Measurements from ENCODE around the gene ZDHHC6.

Gene ZDHHC6

GRCh38 chr10:112424651-112425050 lies 22.1 kb downstream of the ZDHHC6 start:
- no peaks in the 10 kb centered on the region for H3K9me2 ChIP-seq (replicated peaks; ENCODE audit: low read depth, low read length)
- no peak overlapping the region for H3K4me2 ChIP-seq (ENCODE audit: low read depth, low read length, poor library complexity, severe bottlenecking)
- no peaks in the 10 kb centered on the region for H4K20me1 ChIP-seq (ENCODE audit: insufficient read depth, low read length, poor library complexity, severe bottlenecking)
- no peak overlapping the region for H3K4me3 ChIP-seq (ENCODE audit: low read length, poor library complexity, severe bottlenecking)
- H3K79me2 ChIP-seq (ENCODE audit: insufficient read depth, low read length), result no peaks in the 10 kb centered on the region
- H3K9me3 ChIP-seq (ENCODE audit: insufficient read depth, low read depth, low read length), result no peaks in the 10 kb centered on the region
- TF ChIP-seq EZH2phosphoT487 (IDR thresholded peaks at IDR 0.05; ENCODE audit: borderline replicate concordance), result no peak
- TF ChIP-seq CTCF (conservative IDR thresholded peaks at IDR 0.05; ENCODE audit: low read length), result no peak
- H3K4me1 ChIP-seq (ENCODE audit: insufficient read depth, low read length, poor library complexity, severe bottlenecking), result no peaks in the 10 kb centered on the region
- H2AFZ ChIP-seq (ENCODE audit: low read length), result no peak overlapping the region
- H3F3A ChIP-seq (ENCODE audit: low read depth), result no peaks in the 10 kb centered on the region
- H3K9ac ChIP-seq (ENCODE audit: low read depth, low read length, poor library complexity, severe bottlenecking), result no peak overlapping the region
- no peaks in the 10 kb centered on the region for H3K27me3 ChIP-seq (ENCODE audit: insufficient read depth, low read length, poor library complexity, severe bottlenecking)
- H3K36me3 ChIP-seq (ENCODE audit: insufficient read depth, low read length), result peaks cover 30% of the 10 kb centered on the region

- Histone ChIP-seq H3K4me2 (ENCODE audit: low read depth, low read length, poor library complexity, severe bottlenecking) (no peak overlapping the region), H3K4me1 (ENCODE audit: insufficient read depth, low read length, poor library complexity, severe bottlenecking) (no peaks in the 10 kb centered on the region), H4K20me1 (ENCODE audit: insufficient read depth, low read length, poor library complexity, severe bottlenecking) (no peaks in the 10 kb centered on the region), H3K4me3 (ENCODE audit: low read length, poor library complexity, severe bottlenecking) (no peak overlapping the region), H3K79me2 (ENCODE audit: insufficient read depth, low read length) (no peaks in the 10 kb centered on the region), H3K36me3 (ENCODE audit: insufficient read depth, low read length) (peaks cover 20% of the 10 kb centered on the region), H3K9me3 (ENCODE audit: insufficient read depth, low read depth, low read length) (no peaks in the 10 kb centered on the region), H2AFZ (ENCODE audit: low read length) (no peak overlapping the region), H3K9ac (ENCODE audit: low read depth, low read length, poor library complexity, severe bottlenecking) (no peak overlapping the region), H3K9me2 (replicated peaks; ENCODE audit: low read depth, low read length) (no peaks in the 10 kb centered on the region), H3K27me3 (ENCODE audit: insufficient read depth, low read length, poor library complexity, severe bottlenecking) (no peaks in the 10 kb centered on the region), H3F3A (ENCODE audit: low read depth) (no peaks in the 10 kb centered on the region)
- TF ChIP-seq CTCF (conservative IDR thresholded peaks at IDR 0.05; ENCODE audit: low read length) (no peak), EZH2phosphoT487 (IDR thresholded peaks at IDR 0.05; ENCODE audit: borderline replicate concordance) (no peak)
These were observed 25.0 kb downstream of the ZDHHC6 start for GRCh38 chr10:112421731-112422130.

- TF ChIP-seq CTCF (conservative IDR thresholded peaks at IDR 0.05; ENCODE audit: low read length) (no peak), EZH2phosphoT487 (IDR thresholded peaks at IDR 0.05; ENCODE audit: borderline replicate concordance) (no peak)
- Histone ChIP-seq H3K79me2 (ENCODE audit: insufficient read depth, low read length) (no peaks in the 10 kb centered on the region), H3K4me1 (ENCODE audit: insufficient read depth, low read length, poor library complexity, severe bottlenecking) (no peaks in the 10 kb centered on the region), H3K9me3 (ENCODE audit: insufficient read depth, low read depth, low read length) (no peaks in the 10 kb centered on the region), H3K36me3 (ENCODE audit: insufficient read depth, low read length) (peaks cover 12% of the 10 kb centered on the region; the same call in 1 of the 2 replicates), H2AFZ (ENCODE audit: low read length) (no peak overlapping the region), H3K4me2 (ENCODE audit: low read depth, low read length, poor library complexity, severe bottlenecking) (no peak overlapping the region), H3K9ac (ENCODE audit: low read depth, low read length, poor library complexity, severe bottlenecking) (no peak overlapping the region), H3K9me2 (replicated peaks; ENCODE audit: low read depth, low read length) (no peaks in the 10 kb centered on the region), H3K27me3 (ENCODE audit: insufficient read depth, low read length, poor library complexity, severe bottlenecking) (no peaks in the 10 kb centered on the region), H3F3A (ENCODE audit: low read depth) (no peaks in the 10 kb centered on the region), H4K20me1 (ENCODE audit: insufficient read depth, low read length, poor library complexity, severe bottlenecking) (no peaks in the 10 kb centered on the region), H3K4me3 (ENCODE audit: low read length, poor library complexity, severe bottlenecking) (no peak overlapping the region)
These were observed 34.0 kb downstream of the ZDHHC6 start for GRCh38 chr10:112412696-112413095.
